H1 (cell line): ENCODE results near the gene PRDM15. TPM values are rescaled to one million over a fixed set of nuclear protein-coding genes. Genes with fewer than 3 reads are reported as not detected.

Source experiments
- CBX8 ChIP-seq: fragments of 300-800, 300-1000 bp; sonication (generic); IDR thresholded peaks from 2 replicates; pipeline ENCODE4 v1.7.1; 2016; ENCODE audit warnings: low read depth, low read length, borderline replicate concordance
- CHD7 ChIP-seq: fragments of 300-600 bp; sonication (generic); IDR thresholded peaks from 2 replicates; pipeline ENCODE4 v1.7.1; 2012; ENCODE audit warnings: low read length, moderate library complexity, mild to moderate bottlenecking, inconsistent platforms; ENCODE audit not compliant: insufficient replicate concordance
- JUN ChIP-seq: IDR thresholded peaks from 2 replicates; pipeline ENCODE4 v1.6.1; 2011; ENCODE audit warnings: low read depth, mild to moderate bottlenecking, improper control_type of control experiment, low read length
- JUND ChIP-seq: IDR thresholded peaks from 2 replicates; pipeline ENCODE4 v1.6.1; 2011; ENCODE audit warnings: mild to moderate bottlenecking, improper control_type of control experiment, low read length
- KDM1A ChIP-seq: fragments of 200-600, 300-600 bp; sonication (generic); IDR thresholded peaks from 2 replicates; pipeline ENCODE4 v1.7.1; 2016; ENCODE audit warnings: mild to moderate bottlenecking, low read length, borderline replicate concordance
- PHF8 ChIP-seq: fragments of 200-600 bp; sonication (generic); conservative IDR thresholded peaks from 2 replicates; pipeline ENCODE4 v1.7.1; 2012; ENCODE audit warnings: low read depth, mild to moderate bottlenecking, inconsistent platforms, low read length, moderate library complexity
- POU5F1 ChIP-seq: IDR thresholded peaks from 2 replicates; pipeline ENCODE4 v1.6.1; 2011; ENCODE audit warnings: low read depth, mild to moderate bottlenecking, low read length, moderate library complexity
- polyA plus RNA-seq, 7 experiments: library from polyadenylated mRNA; depleted of rRNA in 3 of 7; stranded (reverse) in 5 of 7; unstranded in 2 of 7; fragments of >200 nt in 5 of 7; fragments of 200-250 nt in 2 of 7; gene quantifications; 1 replicate in 5 of 7; 2 replicates in 1 of 7; 4 replicates in 1 of 7; pipeline versions ENCODE4 v1.2.1 to v1.2.3, GENCODE V29; 2011 to 2013; ENCODE audit warnings: missing spikeins in 2 of 7, mixed read lengths in 2 of 7
- total RNA-seq: library from RNA; stranded (reverse); fragmentation: NEBNext Ultra II Directional; extraction: Animal tissue kit (Norgen Biotek cat#: 25700); gene quantifications from 2 replicates; pipeline ENCODE4 v1.2.1, GENCODE V29; 2021

PRDM15 gene
- total and polyA plus RNA-seq, 2 of the 8 experiments (the other 6 are each of a cell fraction or from before 2014, with no cell fraction given), result 9.7 to 10.5 TPM

DNA sequence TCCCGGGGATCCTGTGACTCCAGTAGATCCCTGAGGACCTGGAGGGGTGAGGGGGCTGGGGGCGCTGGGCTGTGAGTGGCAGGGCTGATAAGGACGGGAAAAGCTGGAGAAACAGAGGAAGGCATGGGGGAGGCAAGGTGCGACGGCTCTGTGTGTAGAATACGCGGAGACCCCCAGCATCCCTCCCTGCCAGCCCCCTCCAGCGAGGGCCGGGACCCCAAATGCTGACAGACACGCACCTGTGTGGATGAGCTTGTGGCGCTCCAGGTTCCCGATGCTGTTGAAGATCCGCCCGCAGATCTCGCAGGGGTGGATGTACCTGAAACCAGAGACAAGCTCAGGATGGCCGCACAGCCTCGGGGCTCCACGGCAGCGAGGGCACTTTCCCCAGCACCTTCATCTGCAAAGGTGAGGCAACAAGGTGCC, 59.3 kb downstream of the PRDM15 start (continued):
- TF ChIP-seq CHD7, result no peak
- no peak for TF ChIP-seq POU5F1
- no peak for TF ChIP-seq PHF8
- TF ChIP-seq CBX8, result no peak
- TF ChIP-seq JUN, result no peak
- TF ChIP-seq KDM1A, result no peak
- TF ChIP-seq JUND, result no peak
- TF ChIP-seq, all 59 proteins: peak for 0
